Activated effector memory CD4-positive, alpha-beta T cell treated with anti-CD3 and anti-CD28 coated beads, Interleukin-2, amount 50 U/mL, for 16 hours (primary cell): Measurements from ENCODE around the gene CYFIP1.
"Not testable (repeated sequence)": the region's sequence is repeated elsewhere in the genome, so short reads cannot be mapped to it uniquely, and the experiment has no call there.

Source experiments
- DNase-seq: peaks from one replicate; pipeline ENCODE4 v3.0.0-alpha.2; 2020

Gene CYFIP1

GRCh38 chr15:22980189-22981050 is at the start of gene CYFIP1:
CYFIP1 (minus strand) TSS chr15:22980368; CDS start chr15:22947285, 33,083 bp downstream.
- DNase-seq, result peak; percentile 74

- DNase-seq, result no peak
Measured at GRCh38 chr15:23026218-23026617, 46.0 kb upstream of the CYFIP1 start.

DNA sequence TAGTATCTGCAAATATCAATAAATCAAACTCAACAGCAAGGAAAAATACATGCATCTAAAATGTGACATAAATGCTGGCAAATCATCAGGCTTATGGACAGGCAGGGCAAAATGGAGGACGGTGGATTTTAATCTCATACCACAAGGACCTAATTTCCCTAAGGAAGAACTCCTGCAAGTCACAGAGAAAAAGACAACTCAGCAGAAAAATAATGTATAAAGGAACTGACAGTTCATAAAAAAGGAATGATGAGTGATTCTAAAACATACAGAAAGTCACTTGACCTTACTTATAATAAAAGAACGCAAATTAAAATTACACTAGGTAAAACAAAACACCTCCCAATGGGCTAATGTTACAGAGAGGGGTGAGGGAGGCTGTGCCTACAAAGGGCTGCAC is 42.0 kb upstream of the CYFIP1 start:
- DNase-seq, result no peak

DNA sequence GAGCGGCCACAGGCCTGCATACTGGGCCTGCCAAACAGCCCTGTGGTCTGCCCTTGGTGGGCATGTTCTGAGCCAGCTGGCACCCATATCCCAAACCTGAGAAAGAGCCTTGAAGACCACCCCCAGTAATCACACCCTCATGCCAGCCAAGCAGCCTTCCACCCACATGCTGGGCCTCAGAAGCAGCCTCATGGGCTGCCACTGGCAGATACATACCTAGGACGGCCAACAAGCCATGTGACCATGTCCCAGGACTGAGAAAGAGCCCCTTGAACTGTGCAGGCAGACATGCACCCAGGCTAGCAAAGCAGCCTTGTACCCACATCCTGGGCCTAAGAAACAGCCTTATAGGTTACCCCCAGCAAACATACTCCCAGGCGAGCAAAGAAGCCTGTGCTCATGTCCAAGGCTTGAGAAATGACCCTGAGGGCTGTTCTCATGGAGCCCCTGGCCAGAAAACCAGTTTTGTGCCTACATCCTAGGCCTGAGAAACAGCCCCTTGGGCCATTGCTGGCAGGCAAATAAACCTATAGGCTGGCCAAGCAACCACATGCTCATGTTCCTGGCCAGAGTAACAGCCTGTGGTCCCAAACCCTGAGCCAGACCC is 34.3 kb upstream of the CYFIP1 start:
- no peak for DNase-seq

GRCh38 chr15:23013681-23014080 is 33.5 kb upstream of the CYFIP1 start:
- DNase-seq, result no peak

- not testable (repeated sequence) for DNase-seq
Measured at GRCh38 chr15:23012616-23013015, 32.4 kb upstream of the CYFIP1 start.

DNA sequence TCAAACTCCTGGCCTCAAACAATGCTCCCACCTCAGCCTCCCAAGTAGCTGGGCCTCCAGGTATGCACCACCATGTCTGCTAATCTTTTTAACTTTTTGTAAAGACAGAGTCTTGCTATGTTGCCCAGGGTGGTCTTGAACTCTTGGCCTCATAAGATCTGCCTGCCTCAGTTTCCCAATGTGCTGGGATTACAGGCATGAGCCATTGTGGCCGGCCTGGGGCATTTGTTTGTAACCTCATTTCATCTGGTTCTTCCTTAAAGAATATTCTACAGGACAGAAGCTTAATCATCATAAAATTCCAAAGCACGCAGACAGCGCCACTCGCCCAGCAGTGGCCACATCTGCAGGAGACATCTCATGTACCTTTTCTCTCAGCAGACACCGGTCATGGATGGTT is 23.6 kb upstream of the CYFIP1 start:
- no peak for DNase-seq

- no peak for DNase-seq
Measured at GRCh38 chr15:23002920-23003319, 22.8 kb upstream of the CYFIP1 start.

DNA sequence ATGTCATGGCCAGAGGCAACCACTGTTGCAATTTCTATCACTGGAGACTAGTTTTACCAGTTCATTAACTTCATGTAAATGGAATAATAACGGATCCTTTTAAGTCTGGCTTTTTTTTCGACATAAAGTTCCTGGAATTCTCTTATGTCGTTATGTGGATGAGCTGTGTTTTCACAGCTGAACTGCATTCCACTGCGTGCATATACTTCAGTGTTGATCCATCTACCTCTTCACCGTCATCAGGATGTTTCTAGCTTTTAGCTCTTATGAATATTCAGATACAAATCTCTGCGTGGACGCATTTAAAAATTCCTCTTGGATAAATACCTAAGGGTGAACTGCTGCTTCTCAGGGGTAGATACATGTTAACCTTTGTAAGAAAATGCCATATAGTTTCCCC is 15.6 kb upstream of the CYFIP1 start:
- DNase-seq, result no peak

- no peak for DNase-seq
Measured at GRCh38 chr15:22992024-22992326, 11.8 kb upstream of the CYFIP1 start.

DNA sequence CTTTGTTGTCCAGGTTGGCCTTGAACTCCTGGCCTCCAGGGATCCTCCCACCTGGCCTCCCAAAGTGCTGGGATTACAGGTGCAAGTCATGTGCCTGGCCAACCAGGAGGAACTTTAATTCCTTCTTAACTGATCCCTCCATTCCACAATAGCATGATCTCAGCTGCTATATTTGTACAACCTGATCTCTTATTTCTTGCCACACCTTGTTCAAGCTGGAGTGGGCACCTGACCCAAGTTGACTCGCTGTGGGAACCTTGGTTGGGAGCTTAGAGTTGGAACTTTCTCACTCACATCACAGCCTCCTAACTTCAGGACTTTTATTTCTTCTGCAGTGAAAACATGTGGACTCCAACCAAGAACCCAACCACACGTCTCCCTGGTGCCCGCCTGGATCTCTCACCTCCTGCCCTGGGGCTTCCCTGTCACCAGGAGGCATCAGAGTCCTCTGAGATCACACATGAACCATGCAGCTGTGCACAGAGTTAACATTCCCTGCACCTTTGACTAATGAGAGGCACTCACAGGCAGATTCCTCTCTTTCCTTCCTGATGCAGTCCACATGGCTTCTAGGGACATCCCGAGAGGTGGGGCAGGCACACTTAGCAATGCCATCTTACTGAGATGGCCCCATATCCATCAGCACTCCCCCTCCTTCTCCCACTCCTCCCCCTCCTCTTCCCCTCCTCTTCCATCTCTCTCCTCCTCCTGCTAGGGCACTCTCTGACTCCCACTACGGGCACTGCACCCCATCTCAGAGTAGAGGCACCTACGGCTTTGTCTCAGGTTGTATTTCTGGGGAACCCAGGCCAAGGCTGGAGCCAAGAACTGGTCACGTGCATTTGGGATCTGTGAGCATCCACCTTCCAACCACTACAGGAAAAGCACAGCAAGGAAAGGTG is 9.7 kb upstream of the CYFIP1 start:
- no peak for DNase-seq

DNA sequence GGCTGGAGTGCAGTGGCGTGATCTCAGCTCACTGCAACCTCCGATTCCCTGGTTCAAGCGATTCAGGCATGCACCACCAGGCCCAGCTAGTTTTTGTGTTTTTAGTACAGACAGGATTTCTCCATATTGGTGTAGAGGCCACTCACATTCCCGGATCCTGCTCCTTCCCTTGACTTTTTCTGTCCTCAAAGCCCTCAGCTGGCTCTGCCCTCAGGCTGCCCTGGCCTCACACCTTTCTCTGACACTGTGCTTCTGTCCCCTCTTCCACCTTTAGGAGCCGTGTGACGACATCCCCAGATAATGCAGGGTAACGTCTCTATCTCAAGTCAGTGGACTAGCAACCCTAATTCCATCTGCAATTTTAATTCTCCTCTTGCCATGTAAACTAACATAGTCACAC is 8.6 kb upstream of the CYFIP1 start:
- no peak for DNase-seq

- not testable (repeated sequence) for DNase-seq
Measured at GRCh38 chr15:22981931-22982330, 1.8 kb upstream of the CYFIP1 start.

DNA sequence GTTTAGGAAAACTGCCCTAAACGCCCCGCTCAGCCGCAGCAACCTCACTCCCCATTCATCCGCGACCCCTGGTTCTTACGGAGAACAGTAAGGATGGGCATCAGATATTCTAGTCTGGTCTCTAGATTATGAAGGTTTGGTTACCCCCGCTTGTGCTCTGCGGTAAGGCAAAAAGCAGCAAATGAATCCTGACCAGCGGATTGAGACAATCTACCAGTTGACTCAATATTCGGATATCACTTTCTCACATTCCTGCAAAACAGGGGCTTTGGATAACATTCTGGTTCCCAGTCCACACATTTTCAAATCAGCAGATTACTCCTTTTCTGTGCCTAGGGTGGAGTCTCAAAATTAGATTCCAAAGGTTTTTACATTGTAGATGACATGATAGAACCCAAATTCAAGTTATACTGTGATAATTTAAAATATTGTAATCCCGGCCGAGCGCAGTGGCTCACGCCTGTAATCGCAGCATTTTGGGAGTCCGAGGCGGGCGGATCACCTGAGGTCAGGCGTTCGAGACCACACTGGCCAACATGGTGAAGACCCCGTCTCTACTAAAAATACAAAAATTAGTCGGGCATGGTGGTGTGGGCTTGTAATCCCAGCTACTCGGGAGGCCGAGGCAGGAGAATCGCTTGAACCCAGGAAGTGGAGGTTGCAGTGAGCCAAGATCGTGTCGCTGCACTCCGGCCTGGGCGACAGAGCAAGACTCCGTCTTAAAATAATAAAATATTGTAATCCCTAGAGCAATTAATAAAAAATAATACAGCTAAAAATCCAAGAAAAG is 1.1 kb upstream of the CYFIP1 start:
- DNase-seq, result no peak

DNA sequence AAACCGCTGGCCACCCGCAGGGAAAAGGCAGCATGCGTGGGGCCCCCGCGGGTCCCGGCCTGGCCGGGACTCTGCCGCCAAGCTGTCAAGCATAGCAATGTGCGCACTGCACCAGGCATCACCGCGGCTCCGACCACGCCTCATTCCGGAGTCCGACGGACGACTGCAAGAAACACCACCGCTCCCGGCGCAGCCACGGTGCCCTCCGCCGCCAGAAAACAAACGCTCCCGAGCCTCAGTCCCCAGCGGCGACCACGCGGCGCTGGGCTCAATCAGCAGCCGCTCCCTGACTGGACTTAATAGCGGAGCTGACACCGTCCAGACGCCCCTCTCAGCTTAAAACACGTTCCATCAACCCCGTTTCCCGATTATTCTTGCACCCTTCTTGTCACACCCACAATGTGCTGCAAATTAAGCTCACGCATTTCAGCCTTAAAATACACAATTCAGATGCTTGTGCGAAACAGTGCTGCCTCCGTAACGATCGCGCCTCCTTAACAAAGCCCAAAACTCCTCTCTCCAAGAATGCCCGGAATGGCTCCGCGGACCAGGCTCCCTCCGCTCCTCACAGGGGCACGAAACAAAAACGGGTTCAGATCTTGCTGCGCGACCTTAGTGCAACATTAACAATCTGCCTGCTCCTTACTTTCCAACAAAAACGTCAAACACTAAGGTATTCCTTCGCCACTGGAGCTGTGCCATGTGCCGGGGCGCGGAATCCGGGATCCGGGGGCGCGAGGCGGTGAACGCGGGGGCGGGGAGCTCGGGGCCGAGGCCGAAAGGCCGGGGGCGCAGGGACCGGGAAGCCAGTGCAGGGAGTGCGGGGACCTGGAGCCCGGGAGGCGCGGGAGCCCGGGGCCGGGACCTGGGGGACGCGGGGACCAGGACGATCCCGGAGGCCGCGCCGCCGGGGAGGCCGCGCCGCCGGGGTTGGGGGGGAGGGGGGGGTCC is 655 bp downstream of the CYFIP1 start:
- DNase-seq, result peak; percentile 70

DNA sequence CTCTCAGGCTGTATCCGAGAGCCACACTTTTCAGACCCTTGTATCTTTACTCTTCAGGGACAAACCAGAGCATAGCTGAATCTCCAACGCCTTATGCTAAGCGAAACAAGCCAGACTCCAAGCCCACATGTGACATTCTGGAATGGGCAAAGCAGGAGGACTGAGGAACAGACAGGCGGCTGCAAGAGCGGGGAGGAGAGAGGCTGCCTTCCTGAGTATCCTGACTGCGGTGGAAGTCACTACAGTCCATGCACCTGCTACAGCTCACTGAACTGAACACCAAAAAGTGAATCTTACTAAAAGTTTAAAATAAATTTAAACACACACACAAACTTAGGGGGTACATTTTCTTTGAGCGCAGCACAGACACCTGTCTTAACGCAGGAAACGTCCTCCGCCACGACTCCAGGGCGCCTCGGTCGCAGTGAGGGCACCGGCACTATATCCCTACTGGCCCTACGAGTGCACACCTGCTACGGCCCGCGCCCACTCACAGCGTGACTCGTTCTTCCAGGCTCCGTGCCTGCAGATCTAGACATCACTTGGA is 1.4 kb downstream of the CYFIP1 start:
- DNase-seq, result peak; percentile 44

DNA sequence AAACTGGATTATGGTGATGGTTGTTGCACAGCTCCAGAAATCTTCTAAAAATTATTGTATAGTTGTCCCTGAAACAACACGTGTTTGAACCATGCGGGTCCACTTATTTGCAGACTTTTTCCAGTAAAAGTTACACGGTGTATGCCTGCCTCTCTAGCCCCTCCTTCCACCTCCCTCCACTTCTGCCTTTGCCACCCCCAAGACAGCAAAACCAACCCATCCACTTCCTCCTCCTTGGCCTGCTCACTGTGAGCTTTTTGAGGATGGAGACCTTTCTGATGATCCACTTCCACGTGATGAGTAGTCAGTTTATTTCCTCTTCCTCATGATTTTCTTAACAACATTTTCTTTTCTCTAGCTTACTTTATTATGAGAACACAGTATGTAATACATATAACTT is 5.4 kb downstream of the CYFIP1 start:
- DNase-seq, result no peak

DNA sequence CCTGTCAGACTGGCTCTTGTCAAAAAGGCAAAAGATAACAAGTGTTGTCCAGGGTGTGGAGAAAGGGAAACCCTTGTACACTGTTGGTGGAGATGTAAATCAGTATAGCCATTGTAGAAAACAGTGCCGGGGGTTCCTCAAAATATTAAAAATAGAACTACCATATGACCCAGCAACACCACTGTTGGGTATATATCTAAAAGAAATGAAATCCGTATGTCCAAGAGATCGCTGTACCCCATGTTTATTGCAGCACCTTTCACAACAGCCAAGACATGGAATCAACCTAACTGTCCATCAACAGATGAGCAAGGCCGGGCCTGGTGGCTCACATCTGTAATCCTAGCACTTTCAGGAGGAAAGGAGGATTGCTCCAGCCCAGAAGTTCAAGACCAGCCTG is 6.2 kb downstream of the CYFIP1 start:
- DNase-seq, result peak; percentile 30

DNA sequence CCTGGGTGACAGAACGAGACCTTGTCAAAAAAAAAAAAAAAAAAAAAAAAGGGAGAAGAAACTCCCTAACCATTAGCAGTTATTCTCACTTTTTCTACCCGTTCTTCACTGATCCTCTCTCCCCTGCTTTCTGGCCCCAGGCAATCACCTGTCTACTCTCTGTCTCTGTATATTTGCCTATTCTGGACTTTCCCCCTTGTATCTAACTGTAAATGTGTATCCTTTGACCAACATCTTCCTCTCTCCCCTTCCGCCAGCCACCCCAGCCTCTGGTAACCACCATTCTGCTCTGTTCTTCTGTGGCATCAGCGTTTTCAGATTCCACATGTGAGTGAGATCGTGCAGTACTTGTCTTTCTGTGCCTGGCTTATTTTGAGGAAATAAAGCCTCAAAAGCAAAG is 6.9 kb downstream of the CYFIP1 start:
- DNase-seq, result no peak

- no peak for DNase-seq
Measured at GRCh38 chr15:22969489-22969888, 10.7 kb downstream of the CYFIP1 start.

DNA sequence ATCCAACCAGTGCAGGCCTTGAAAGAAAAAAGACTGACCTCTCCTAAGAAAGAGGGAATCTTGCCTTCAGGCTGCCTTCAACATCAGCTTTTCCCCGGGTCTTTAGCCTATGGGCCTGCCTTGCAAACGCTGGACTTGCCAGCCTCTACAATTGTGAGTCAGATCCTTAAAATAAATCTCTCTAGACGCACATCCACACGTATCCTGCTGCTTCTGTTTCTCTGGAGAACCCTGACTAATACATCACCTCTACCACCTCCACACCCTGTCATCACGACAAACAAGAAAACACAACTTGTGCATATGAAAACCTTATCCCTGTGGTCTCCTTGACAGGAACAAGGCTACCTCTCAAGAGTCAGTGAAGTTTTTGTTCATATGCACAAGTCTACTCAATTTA is 11.8 kb downstream of the CYFIP1 start:
- no peak for DNase-seq
